Stimulated activated naive B cell treated with anti-CD40 and anti-IgM and Interleukin-4, amounts not matched to agents 10 μg/mL and 1 μg/mL and 100 μg/mL, for 72 hours (primary cell): ENCODE measurements around the gene KRT222.

Experiments
- ATAC-seq, 2 donors: fragments of 150-1000 bp; cut with Tn5 transposase; replicated peaks; 2 replicates each; pipeline ENCODE4 v1.10.0; 2021; ENCODE audit warnings: moderate library complexity in 1 of 2
- DNase-seq: peaks from one replicate; pipeline ENCODE4 v3.0.0; 2021
- H3K27ac Mint-ChIP-seq: one replicate; pipeline ENCODE4 v1.8.0; 2022; ENCODE audit warnings: mild to moderate bottlenecking, mixed read lengths
- H3K27me3 Mint-ChIP-seq, 2 donors: one replicate each; pipeline ENCODE4 v1.8.0; 2022; ENCODE audit warnings: mixed read lengths in 2 of 2
- H3K36me3 Mint-ChIP-seq, 2 donors: one replicate each; pipeline ENCODE4 v1.8.0; 2022; ENCODE audit warnings: mixed read lengths in 2 of 2, mild to moderate bottlenecking in 1 of 2
- H3K4me1 Mint-ChIP-seq, 2 donors: one replicate each; pipeline ENCODE4 v1.8.0; 2022; ENCODE audit warnings: mixed read lengths in 2 of 2, mild to moderate bottlenecking in 1 of 2
- H3K4me3 Mint-ChIP-seq, 2 donors: one replicate each; pipeline ENCODE4 v1.8.0; 2022; ENCODE audit warnings: mild to moderate bottlenecking in 2 of 2, mixed read lengths in 2 of 2, moderate library complexity in 1 of 2
- H3K9me3 Mint-ChIP-seq, 2 donors: one replicate each; pipeline ENCODE4 v1.8.0; 2022; ENCODE audit warnings: mixed read lengths in 2 of 2, mild to moderate bottlenecking in 1 of 2

The KRT222 gene

GRCh38 chr17:40645291-40645690 is 19.7 kb downstream of the KRT222 start:
- Mint-ChIP-seq H3K4me3 (peak overlapping the region; percentile 19 to 65), H3K36me3 (peaks cover 22 to 35% of the 10 kb centered on the region in 2 donors), H3K27ac (peak overlapping the region; percentile 59), H3K27me3 (no peaks in the 10 kb centered on the region), H3K4me1 (peaks cover 14 to 35% of the 10 kb centered on the region in 2 donors), H3K9me3 (no peaks in the 10 kb centered on the region)
- DNase-seq (no peak), ATAC-seq (no peak)

- Mint-ChIP-seq H3K9me3 (no peaks in the 10 kb centered on the region), H3K27me3 (no peaks in the 10 kb centered on the region), H3K4me3 (no peak overlapping the region), H3K27ac (no peak overlapping the region), H3K4me1 (peaks cover 11 to 28% of the 10 kb centered on the region in 2 donors), H3K36me3 (peaks cover 44 to 62% of the 10 kb centered on the region in 2 donors)
- no peak for ATAC-seq
- DNase-seq = no peak
Observed at GRCh38 chr17:40637931-40638330, 27.0 kb downstream of the KRT222 start.

- no peaks in the 10 kb centered on the region for H3K9me3 Mint-ChIP-seq
- H3K4me3 Mint-ChIP-seq = no peak overlapping the region
- DNase-seq = no peak
Observed at GRCh38 chr17:40633871-40634270, 31.1 kb downstream of the KRT222 start.

DNA sequence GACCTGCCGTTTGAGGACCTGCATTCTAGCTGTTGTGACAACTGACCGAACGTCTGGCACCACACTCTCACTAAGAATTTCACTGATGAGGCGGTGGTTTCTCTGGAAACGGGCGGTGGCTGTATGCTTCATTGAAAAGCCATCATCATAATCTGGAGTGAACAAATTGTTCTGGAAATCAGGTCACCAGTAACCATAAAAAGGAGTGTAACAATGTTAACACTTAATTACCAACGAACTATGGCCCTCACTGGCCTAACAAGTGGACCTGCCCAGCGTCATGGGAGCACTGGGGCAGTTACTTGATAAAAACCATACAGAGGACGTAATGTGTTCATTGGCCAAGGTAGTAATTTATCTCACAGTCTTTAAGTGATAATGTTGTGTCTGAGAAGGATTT is 32.8 kb downstream of the KRT222 start:
- Mint-ChIP-seq H3K27me3 (no peaks in the 10 kb centered on the region), H3K9me3 (no peaks in the 10 kb centered on the region)

More at GRCh38 chr17:40633871-40634270, 31.1 kb downstream of the KRT222 start:
- Mint-ChIP-seq H3K4me1 (peaks cover 8 to 14% of the 10 kb centered on the region in 2 donors), H3K27me3 (no peaks in the 10 kb centered on the region), H3K27ac (peak overlapping the region; percentile 76), H3K36me3 (peaks cover 34 to 44% of the 10 kb centered on the region in 2 donors)
- no peak for ATAC-seq

GRCh38 chr17:40629842-40630241 is 35.1 kb downstream of the KRT222 start:
- Mint-ChIP-seq H3K4me3 (no peak overlapping the region), H3K27ac (no peak overlapping the region), H3K9me3 (no peaks in the 10 kb centered on the region), H3K4me1 (peaks cover 10 to 16% of the 10 kb centered on the region in 2 donors), H3K27me3 (no peaks in the 10 kb centered on the region), H3K36me3 (peaks cover 20 to 32% of the 10 kb centered on the region in 2 donors)
- ATAC-seq (no peak), DNase-seq (no peak)

More for the DNA sequence above, 32.8 kb downstream of the KRT222 start:
- Mint-ChIP-seq H3K4me3 (no peak overlapping the region), H3K27ac (no peak overlapping the region), H3K4me1 (peaks cover 5 to 6% of the 10 kb centered on the region in 2 donors), H3K36me3 (peaks cover 26 to 41% of the 10 kb centered on the region in 2 donors)
- ATAC-seq (no peak), DNase-seq (no peak)

GRCh38 chr17:40625311-40625710 is 39.7 kb downstream of the KRT222 start:
- DNase-seq (no peak), ATAC-seq (no peak)
- Mint-ChIP-seq H3K27me3 (no peaks in the 10 kb centered on the region), H3K4me1 (peaks cover 29 to 53% of the 10 kb centered on the region in 2 donors), H3K27ac (peak overlapping the region; percentile 56), H3K4me3 (peak overlapping the region in 1 of 2 donors; percentile 37), H3K36me3 (peaks cover 9 to 15% of the 10 kb centered on the region in 2 donors), H3K9me3 (no peaks in the 10 kb centered on the region)

DNA sequence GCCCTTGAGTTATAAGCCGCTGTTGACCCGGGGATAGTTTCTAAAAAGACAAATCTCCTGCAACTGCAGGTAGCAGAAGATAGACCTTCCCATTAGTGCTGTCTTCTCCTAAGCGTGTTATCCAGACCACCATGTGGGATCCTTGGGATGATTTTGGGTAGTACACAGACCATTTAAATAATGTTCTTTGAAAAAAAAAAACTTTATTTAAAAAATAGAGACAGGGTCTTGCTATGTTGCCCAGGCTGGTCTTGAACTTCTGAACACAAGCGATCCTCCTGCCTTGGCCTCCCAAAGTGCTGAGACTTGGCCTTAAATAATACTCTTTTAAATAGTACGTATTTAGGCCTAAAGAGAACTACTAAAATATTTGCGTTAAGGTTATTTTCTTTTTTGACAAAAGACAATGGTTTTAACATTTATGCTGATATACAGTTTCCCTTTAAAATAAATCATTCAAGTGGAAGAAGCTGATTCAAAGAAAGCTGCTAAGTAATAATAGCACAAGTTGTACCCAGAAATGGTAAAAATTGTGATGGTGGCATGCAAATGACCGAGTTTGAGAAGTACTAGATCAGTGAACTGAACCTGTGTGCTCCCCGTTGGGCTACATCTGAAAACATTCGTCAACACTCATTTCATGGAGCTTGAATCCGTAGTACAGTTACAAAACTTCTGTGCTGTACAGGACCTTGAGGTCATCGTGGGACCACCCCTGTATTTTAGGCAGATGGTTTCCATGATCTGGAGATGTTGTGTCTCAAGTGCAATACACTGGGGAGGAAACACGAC is 41.4 kb downstream of the KRT222 start:
- no peaks in the 10 kb centered on the region for H3K27me3 Mint-ChIP-seq
- H3K9me3 Mint-ChIP-seq = no peaks in the 10 kb centered on the region
- H3K4me1 Mint-ChIP-seq = peaks cover 39 to 69% of the 10 kb centered on the region in 2 donors
- peak overlapping the region; percentile 69 to 71 for H3K4me3 Mint-ChIP-seq
- H3K36me3 Mint-ChIP-seq = peaks cover 8 to 12% of the 10 kb centered on the region in 2 donors
- peak overlapping the region; percentile 75 for H3K27ac Mint-ChIP-seq
- peak; percentile 53 for DNase-seq
- peak; percentile 64 to 67 for ATAC-seq

DNA sequence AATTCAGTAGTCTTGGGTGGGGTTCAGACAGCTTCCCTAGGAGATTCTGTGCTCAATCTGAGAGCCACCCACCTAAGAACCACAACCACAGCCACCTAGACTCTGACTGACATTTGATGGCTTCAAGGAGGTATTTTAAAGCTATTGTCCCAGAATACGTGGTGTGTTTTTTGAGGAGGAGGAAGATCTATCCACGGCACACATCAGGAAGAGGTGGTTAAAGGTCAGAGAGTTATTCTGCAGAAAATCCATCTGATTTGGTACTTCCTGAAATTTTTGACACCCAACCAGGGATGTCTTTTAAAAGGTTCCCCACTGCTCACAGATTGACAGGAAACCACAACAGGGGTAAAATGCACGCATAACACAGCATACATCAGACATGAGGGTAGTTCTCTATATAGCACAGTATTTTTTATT is 42.5 kb downstream of the KRT222 start:
- no peaks in the 10 kb centered on the region for H3K27me3 Mint-ChIP-seq
- H3K9me3 Mint-ChIP-seq = no peaks in the 10 kb centered on the region
- ATAC-seq = peak; percentile 64 to 73
- H3K27ac Mint-ChIP-seq = peak overlapping the region; percentile 72
- no peak for DNase-seq
- H3K4me1 Mint-ChIP-seq = peaks cover 45 to 76% of the 10 kb centered on the region in 2 donors
- H3K36me3 Mint-ChIP-seq = peaks cover 8% of the 10 kb centered on the region in 2 donors
- peak overlapping the region; percentile 37 to 47 for H3K4me3 Mint-ChIP-seq

- Mint-ChIP-seq H3K4me3 (peak overlapping the region in 1 of 2 donors; percentile 11), H3K27ac (peak overlapping the region; percentile 31), H3K27me3 (no peaks in the 10 kb centered on the region), H3K36me3 (peaks cover 0 to 5% of the 10 kb centered on the region in 2 donors), H3K9me3 (no peaks in the 10 kb centered on the region), H3K4me1 (peaks cover 54 to 86% of the 10 kb centered on the region in 2 donors)
- DNase-seq = no peak
- no peak for ATAC-seq
Observed at GRCh38 chr17:40621578-40621977, 43.4 kb downstream of the KRT222 start.

DNA sequence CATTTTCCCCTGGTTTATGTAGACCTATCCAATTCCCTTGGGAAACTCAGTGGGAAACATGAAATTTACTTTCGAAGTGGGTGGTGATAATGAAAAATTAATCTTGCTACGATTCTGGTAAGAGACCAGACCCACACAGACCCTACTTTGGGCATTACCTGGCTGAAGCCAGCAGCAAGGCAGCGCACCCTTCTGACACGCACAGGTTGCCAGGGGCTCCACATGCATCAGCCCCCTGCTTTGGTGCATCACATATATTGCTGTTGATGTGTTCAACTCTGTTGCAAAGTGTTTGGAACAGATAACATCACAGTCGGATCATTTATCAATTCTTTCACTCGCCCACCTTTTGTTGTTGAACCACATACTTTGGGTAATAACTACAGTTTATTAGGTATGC is 44.0 kb downstream of the KRT222 start:
- Mint-ChIP-seq H3K27ac (peak overlapping the region; percentile 76), H3K4me1 (peaks cover 60 to 91% of the 10 kb centered on the region in 2 donors)
- no peak for ATAC-seq

GRCh38 chr17:40618754-40619625 is 46.0 kb downstream of the KRT222 start:
- DNase-seq (no peak), ATAC-seq (no peak)
- peaks cover 66 to 92% of the 10 kb centered on the region in 2 donors for H3K4me1 Mint-ChIP-seq
- H3K27me3 Mint-ChIP-seq = no peaks in the 10 kb centered on the region
- H3K4me3 Mint-ChIP-seq = peak overlapping the region; percentile 75 to 81
- H3K27ac Mint-ChIP-seq = peak overlapping the region; percentile 92
- H3K36me3 Mint-ChIP-seq = no peaks in the 10 kb centered on the region
- no peaks in the 10 kb centered on the region for H3K9me3 Mint-ChIP-seq

More for the DNA sequence above, 44.0 kb downstream of the KRT222 start:
- H3K4me3 Mint-ChIP-seq = peak overlapping the region; percentile 11 to 45
- no peaks in the 10 kb centered on the region for H3K9me3 Mint-ChIP-seq
- no peak for DNase-seq
- H3K36me3 Mint-ChIP-seq = peaks cover 0 to 2% of the 10 kb centered on the region in 2 donors
- no peaks in the 10 kb centered on the region for H3K27me3 Mint-ChIP-seq

GRCh38 chr17:40617678-40618240 is 47.2 kb downstream of the KRT222 start:
- no peak for ATAC-seq
- Mint-ChIP-seq H3K27me3 (no peaks in the 10 kb centered on the region), H3K9me3 (no peaks in the 10 kb centered on the region), H3K36me3 (no peaks in the 10 kb centered on the region), H3K4me1 (peaks cover 67 to 95% of the 10 kb centered on the region in 2 donors), H3K4me3 (peak overlapping the region in 1 of 2 donors; percentile 10), H3K27ac (peak overlapping the region; percentile 75)
- DNase-seq = no peak

GRCh38 chr17:40616592-40616991 is 48.4 kb downstream of the KRT222 start:
- H3K4me1 Mint-ChIP-seq = peaks cover 67 to 93% of the 10 kb centered on the region in 2 donors
- peak overlapping the region in 1 of 2 donors; percentile 33 for H3K4me3 Mint-ChIP-seq
- no peaks in the 10 kb centered on the region for H3K36me3 Mint-ChIP-seq
- ATAC-seq (no peak), DNase-seq (no peak)
- no peaks in the 10 kb centered on the region for H3K27me3 Mint-ChIP-seq
- H3K27ac Mint-ChIP-seq = peak overlapping the region; percentile 81
- H3K9me3 Mint-ChIP-seq = no peaks in the 10 kb centered on the region
